SK-N-SH treated with all-trans-retinoic acid at 6 μM for 48 hours (cell line): ENCODE results near the gene MKS1.

Experiments
- BACH2 ChIP-seq: fragments of 250-450 bp; sonication (Bioruptor Pico); IDR thresholded peaks from 2 replicates; pipeline ENCODE4 v1.9.0; 2021; ENCODE audit warnings: mild to moderate bottlenecking, borderline replicate concordance
- ISL1 ChIP-seq: fragments of 250-450 bp; sonication (Bioruptor Pico); IDR thresholded peaks from 2 replicates; pipeline ENCODE4 v2.1.2; 2022; ENCODE audit warnings: mild to moderate bottlenecking, moderate library complexity
- OSR1 ChIP-seq: fragments of 250-450 bp; sonication (Bioruptor Pico); IDR thresholded peaks from 2 replicates; pipeline ENCODE4 v1.8.0; 2022; ENCODE audit warnings: moderate library complexity, mild to moderate bottlenecking, inconsistent platforms
- PPARA ChIP-seq: fragments of 250-450 bp; sonication (Bioruptor Pico); IDR thresholded peaks from 2 replicates; pipeline ENCODE4 v1.5.0; 2020; ENCODE audit warnings: mild to moderate bottlenecking, borderline replicate concordance
- RARB ChIP-seq: fragments of 250-450 bp; sonication (Bioruptor Pico); IDR thresholded peaks from 2 replicates; pipeline ENCODE4 v1.8.0; 2021; ENCODE audit warnings: mild to moderate bottlenecking, moderate library complexity
- ZC3H10 ChIP-seq: fragments of 250-450 bp; sonication (Bioruptor Pico); IDR thresholded peaks from 2 replicates; pipeline ENCODE4 v1.5.1; 2021; ENCODE audit warnings: mild to moderate bottlenecking, moderate library complexity
- ZFP3 ChIP-seq: fragments of 250-450 bp; sonication (Bioruptor Pico); IDR thresholded peaks from 2 replicates; pipeline ENCODE4 v1.5.0; 2020; ENCODE audit warnings: mild to moderate bottlenecking, moderate library complexity
- ZFP30 ChIP-seq: fragments of 450-650 bp; formaldehyde crosslinking; IDR thresholded peaks from 2 replicates; pipeline ENCODE4 v1.5.0; 2022; ENCODE audit warnings: mild to moderate bottlenecking, moderate library complexity
- ZNF565 ChIP-seq: fragments of 450-650 bp; formaldehyde crosslinking; conservative IDR thresholded peaks from 2 replicates; pipeline ENCODE4 v1.5.0; 2020; ENCODE audit warnings: low read depth, mild to moderate bottlenecking, moderate library complexity
- ZNF70 ChIP-seq: fragments of 450-650 bp; formaldehyde crosslinking; IDR thresholded peaks from 2 replicates; pipeline ENCODE4 v1.5.0; 2020; ENCODE audit warnings: mild to moderate bottlenecking, moderate library complexity
- ZNF8 ChIP-seq: fragments of 450-650 bp; formaldehyde crosslinking; IDR thresholded peaks from 2 replicates; pipeline ENCODE4 v1.5.0; 2020; ENCODE audit warnings: mild to moderate bottlenecking, moderate library complexity
- TF ChIP-seq, protein P1 (sequence below): fragments of 250-450 bp; sonication (Bioruptor Pico); IDR thresholded peaks from 2 replicates; pipeline ENCODE4 v1.8.0; 2020; ENCODE audit warnings: mild to moderate bottlenecking, moderate library complexity, borderline replicate concordance
- TF ChIP-seq, protein P2 (sequence below): fragments of 250-450 bp; sonication (Bioruptor Pico); IDR thresholded peaks from 2 replicates; pipeline ENCODE4 v1.8.0; 2021; ENCODE audit warnings: low read depth, mild to moderate bottlenecking, moderate library complexity, borderline replicate concordance
- TF ChIP-seq, protein P3 (sequence below): fragments of 250-450 bp; sonication (Bioruptor Pico); IDR thresholded peaks from 2 replicates; pipeline ENCODE4 v1.5.1; 2020; ENCODE audit warnings: low read depth, mild to moderate bottlenecking, moderate library complexity

- TF ChIP-seq ZC3H10 (CRISPR knock-in tag) (no peak), ZFP3 (CRISPR knock-in tag) (no peak), RARB (CRISPR knock-in tag) (no peak), ZNF70 (CRISPR knock-in tag) (no peak), ZNF565 (CRISPR knock-in tag) (no peak), ZNF8 (CRISPR knock-in tag) (no peak), OSR1 (CRISPR knock-in tag) (no peak), PPARA (CRISPR knock-in tag) (no peak), ISL1 (CRISPR knock-in tag) (no peak), ZFP30 (CRISPR knock-in tag) (no peak), BACH2 (CRISPR knock-in tag) (no peak)
- TF ChIP-seq, protein P1, sequence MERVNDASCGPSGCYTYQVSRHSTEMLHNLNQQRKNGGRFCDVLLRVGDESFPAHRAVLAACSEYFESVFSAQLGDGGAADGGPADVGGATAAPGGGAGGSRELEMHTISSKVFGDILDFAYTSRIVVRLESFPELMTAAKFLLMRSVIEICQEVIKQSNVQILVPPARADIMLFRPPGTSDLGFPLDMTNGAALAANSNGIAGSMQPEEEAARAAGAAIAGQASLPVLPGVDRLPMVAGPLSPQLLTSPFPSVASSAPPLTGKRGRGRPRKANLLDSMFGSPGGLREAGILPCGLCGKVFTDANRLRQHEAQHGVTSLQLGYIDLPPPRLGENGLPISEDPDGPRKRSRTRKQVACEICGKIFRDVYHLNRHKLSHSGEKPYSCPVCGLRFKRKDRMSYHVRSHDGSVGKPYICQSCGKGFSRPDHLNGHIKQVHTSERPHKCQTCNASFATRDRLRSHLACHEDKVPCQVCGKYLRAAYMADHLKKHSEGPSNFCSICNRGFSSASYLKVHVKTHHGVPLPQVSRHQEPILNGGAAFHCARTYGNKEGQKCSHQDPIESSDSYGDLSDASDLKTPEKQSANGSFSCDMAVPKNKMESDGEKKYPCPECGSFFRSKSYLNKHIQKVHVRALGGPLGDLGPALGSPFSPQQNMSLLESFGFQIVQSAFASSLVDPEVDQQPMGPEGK (CRISPR knock-in tag): no peak
- TF ChIP-seq, protein P2, sequence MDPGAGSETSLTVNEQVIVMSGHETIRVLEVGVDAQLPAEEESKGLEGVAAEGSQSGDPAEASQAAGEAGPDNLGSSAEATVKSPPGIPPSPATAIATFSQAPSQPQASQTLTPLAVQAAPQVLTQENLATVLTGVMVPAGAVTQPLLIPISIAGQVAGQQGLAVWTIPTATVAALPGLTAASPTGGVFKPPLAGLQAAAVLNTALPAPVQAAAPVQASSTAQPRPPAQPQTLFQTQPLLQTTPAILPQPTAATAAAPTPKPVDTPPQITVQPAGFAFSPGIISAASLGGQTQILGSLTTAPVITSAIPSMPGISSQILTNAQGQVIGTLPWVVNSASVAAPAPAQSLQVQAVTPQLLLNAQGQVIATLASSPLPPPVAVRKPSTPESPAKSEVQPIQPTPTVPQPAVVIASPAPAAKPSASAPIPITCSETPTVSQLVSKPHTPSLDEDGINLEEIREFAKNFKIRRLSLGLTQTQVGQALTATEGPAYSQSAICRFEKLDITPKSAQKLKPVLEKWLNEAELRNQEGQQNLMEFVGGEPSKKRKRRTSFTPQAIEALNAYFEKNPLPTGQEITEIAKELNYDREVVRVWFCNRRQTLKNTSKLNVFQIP (CRISPR knock-in tag): no peak
- TF ChIP-seq, protein P3, sequence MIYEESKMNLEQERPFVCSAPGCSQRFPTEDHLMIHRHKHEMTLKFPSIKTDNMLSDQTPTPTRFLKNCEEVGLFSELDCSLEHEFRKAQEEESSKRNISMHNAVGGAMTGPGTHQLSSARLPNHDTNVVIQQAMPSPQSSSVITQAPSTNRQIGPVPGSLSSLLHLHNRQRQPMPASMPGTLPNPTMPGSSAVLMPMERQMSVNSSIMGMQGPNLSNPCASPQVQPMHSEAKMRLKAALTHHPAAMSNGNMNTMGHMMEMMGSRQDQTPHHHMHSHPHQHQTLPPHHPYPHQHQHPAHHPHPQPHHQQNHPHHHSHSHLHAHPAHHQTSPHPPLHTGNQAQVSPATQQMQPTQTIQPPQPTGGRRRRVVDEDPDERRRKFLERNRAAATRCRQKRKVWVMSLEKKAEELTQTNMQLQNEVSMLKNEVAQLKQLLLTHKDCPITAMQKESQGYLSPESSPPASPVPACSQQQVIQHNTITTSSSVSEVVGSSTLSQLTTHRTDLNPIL (CRISPR knock-in tag): no peak
These were observed 16.2 kb downstream of the MKS1 start for GRCh38 chr17:58202859-58203258.
